ENCODE data around the gene MGLL.

Gene MGLL

DNA sequence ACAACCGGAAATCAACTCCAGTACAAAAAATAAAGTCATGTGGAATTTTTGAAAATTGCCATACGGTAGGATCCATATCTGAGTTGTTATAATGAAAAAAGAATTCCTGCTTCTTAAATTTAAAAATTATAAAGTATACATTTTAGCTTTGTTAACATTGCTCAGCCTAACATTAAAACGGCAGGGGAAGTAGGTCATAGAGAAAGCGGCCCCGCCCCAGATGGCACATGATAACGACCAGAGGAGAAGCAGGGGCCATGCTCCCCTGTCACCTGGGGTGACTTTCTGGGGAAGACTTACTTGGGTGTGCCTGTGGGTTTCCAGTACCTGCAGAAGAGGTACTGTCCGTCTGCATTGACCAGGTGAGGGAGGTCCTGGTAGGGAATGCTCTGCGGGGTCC lies 921 bp downstream of the MGLL start:
- Histone ChIP-seq H3K9ac (ENCODE audit: low read length) (peak overlapping the region; percentile 91), H3K27ac (ENCODE audit: low read length) (peak overlapping the region; percentile 85), H3K4me1 (ENCODE audit: low read length) (peaks cover 37% of the 10 kb centered on the region), H3K36me3 (replicated peaks; ENCODE audit: low read depth, low read length) (peaks cover 40% of the 10 kb centered on the region), H3K79me2 (ENCODE audit: low read length) (peaks cover 62% of the 10 kb centered on the region), H2AFZ (ENCODE audit: low read depth, low read length) (no peak overlapping the region), H3K9me3 (ENCODE audit: insufficient read depth, low read length) (no peaks in the 10 kb centered on the region), H3K4me3 (ENCODE audit: low read length) (peak overlapping the region; percentile 83), H3K4me2 (ENCODE audit: low read length) (peak overlapping the region; percentile 96), H4K20me1 (ENCODE audit: insufficient read depth, low read length) (no peaks in the 10 kb centered on the region), H3K27me3 (ENCODE audit: low read depth, low read length) (no peaks in the 10 kb centered on the region)
- TF ChIP-seq, protein P1, sequence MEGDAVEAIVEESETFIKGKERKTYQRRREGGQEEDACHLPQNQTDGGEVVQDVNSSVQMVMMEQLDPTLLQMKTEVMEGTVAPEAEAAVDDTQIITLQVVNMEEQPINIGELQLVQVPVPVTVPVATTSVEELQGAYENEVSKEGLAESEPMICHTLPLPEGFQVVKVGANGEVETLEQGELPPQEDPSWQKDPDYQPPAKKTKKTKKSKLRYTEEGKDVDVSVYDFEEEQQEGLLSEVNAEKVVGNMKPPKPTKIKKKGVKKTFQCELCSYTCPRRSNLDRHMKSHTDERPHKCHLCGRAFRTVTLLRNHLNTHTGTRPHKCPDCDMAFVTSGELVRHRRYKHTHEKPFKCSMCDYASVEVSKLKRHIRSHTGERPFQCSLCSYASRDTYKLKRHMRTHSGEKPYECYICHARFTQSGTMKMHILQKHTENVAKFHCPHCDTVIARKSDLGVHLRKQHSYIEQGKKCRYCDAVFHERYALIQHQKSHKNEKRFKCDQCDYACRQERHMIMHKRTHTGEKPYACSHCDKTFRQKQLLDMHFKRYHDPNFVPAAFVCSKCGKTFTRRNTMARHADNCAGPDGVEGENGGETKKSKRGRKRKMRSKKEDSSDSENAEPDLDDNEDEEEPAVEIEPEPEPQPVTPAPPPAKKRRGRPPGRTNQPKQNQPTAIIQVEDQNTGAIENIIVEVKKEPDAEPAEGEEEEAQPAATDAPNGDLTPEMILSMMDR (IDR thresholded peaks at IDR 0.05; ENCODE audit: low read depth, low read length), result no peak
- TF ChIP-seq EZH2phosphoT487 (IDR thresholded peaks at IDR 0.05; ENCODE audit: low read depth), result no peak

DNA sequence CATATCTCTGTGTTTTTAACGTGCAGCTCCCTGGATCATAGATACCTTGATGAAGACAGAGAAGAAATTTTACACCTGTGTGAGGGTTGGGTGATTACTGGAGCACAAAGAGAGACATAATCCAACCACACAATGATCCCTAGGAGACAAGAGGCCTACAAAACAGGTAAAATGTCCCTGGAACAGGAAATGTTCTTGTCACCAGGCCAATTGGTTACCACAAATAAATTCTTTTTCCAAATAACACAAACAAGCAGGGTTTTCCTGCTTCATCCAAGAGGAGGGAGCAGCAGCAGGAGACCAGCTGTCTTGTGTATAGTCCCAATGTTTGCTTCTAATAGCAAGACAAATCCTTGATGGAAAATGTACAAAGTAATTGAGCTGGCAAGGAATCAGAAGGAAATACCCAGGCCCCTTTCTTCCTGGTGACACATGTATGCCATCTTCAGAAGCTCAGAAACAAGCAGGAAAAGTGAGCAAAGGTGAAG lies 1.4 kb downstream of the MGLL start:
- Histone ChIP-seq H3K36me3 (replicated peaks; ENCODE audit: low read depth, low read length) (peaks cover 45% of the 10 kb centered on the region), H3K4me1 (ENCODE audit: low read length) (peaks cover 37% of the 10 kb centered on the region), H3K27me3 (ENCODE audit: low read depth, low read length) (no peaks in the 10 kb centered on the region), H3K9me3 (ENCODE audit: insufficient read depth, low read length) (no peaks in the 10 kb centered on the region), H3K27ac (ENCODE audit: low read length) (peak overlapping the region; percentile 85), H2AFZ (ENCODE audit: low read depth, low read length) (no peak overlapping the region), H3K4me3 (ENCODE audit: low read length) (peak overlapping the region; percentile 83), H3K4me2 (ENCODE audit: low read length) (peak overlapping the region; percentile 96), H3K79me2 (ENCODE audit: low read length) (peaks cover 68% of the 10 kb centered on the region), H4K20me1 (ENCODE audit: insufficient read depth, low read length) (no peaks in the 10 kb centered on the region), H3K9ac (ENCODE audit: low read length) (peak overlapping the region; percentile 91)
- TF ChIP-seq, protein P1 (IDR thresholded peaks at IDR 0.05; ENCODE audit: low read depth, low read length), result no peak
- no peak for TF ChIP-seq EZH2phosphoT487 (IDR thresholded peaks at IDR 0.05; ENCODE audit: low read depth)

DNA sequence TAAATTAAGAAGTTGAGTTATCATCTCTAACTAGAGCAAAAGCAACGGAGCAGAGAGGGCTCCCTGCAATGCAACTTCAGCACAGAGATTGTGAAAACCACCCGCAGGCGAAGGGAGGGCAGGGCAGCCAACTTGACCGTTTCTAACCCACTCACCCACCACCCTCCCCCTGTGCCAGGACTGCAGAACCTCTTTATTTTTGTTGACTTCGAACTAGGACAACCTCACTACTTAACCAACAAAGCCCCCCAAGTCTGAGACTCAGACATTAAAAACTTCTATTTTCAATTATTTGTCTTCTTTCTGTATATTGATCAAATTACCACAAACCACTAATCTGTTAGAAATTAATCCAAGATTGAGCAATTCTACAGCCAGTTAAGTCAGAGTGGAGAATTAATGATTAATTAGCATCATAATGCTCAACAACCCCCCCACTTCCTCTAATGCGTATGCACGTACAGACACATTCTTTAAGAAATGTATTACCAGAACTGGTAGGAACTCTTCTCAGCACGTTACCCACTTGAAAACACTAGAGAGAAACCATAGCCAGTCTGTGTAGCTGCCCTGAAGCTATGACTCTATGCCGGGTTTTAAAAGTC lies 2.0 kb downstream of the MGLL start:
- Histone ChIP-seq H3K27me3 (ENCODE audit: low read depth, low read length) (no peaks in the 10 kb centered on the region), H3K4me3 (ENCODE audit: low read length) (peak overlapping the region; percentile 83), H2AFZ (ENCODE audit: low read depth, low read length) (no peak overlapping the region), H3K4me1 (ENCODE audit: low read length) (peaks cover 37% of the 10 kb centered on the region), H3K9ac (ENCODE audit: low read length) (peak overlapping the region; percentile 91), H3K27ac (ENCODE audit: low read length) (peak overlapping the region; percentile 85), H3K4me2 (ENCODE audit: low read length) (peak overlapping the region; percentile 96), H4K20me1 (ENCODE audit: insufficient read depth, low read length) (no peaks in the 10 kb centered on the region), H3K79me2 (ENCODE audit: low read length) (peaks cover 73% of the 10 kb centered on the region), H3K36me3 (replicated peaks; ENCODE audit: low read depth, low read length) (peaks cover 50% of the 10 kb centered on the region), H3K9me3 (ENCODE audit: insufficient read depth, low read length) (no peaks in the 10 kb centered on the region)
- no peak for TF ChIP-seq EZH2phosphoT487 (IDR thresholded peaks at IDR 0.05; ENCODE audit: low read depth)
- TF ChIP-seq, protein P1 (IDR thresholded peaks at IDR 0.05; ENCODE audit: low read depth, low read length), result no peak

DNA sequence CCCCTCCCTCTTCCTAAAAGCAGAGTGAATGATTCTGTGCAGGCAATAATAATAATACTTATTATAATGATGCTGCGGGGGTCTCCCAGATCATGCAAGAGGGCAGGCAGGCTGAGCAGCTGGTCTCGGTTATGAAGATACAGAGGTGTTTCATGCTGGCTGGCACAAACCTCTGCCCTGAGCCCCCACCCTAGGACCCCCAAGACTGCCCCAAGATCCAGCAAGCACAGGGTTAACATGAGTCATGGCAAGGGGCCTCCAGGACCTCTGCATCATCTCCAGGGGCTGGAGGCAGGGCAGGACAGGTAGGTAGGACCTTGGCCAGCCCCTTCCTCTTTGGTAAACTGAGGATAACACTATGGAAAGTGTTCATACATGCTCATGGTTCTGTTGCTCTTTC lies 2.7 kb downstream of the MGLL start:
- peak overlapping the region; percentile 91 for H3K9ac ChIP-seq (ENCODE audit: low read length)
- peaks cover 57% of the 10 kb centered on the region for H3K36me3 ChIP-seq (replicated peaks; ENCODE audit: low read depth, low read length)
- no peaks in the 10 kb centered on the region for H3K9me3 ChIP-seq (ENCODE audit: insufficient read depth, low read length)
- no peak overlapping the region for H2AFZ ChIP-seq (ENCODE audit: low read depth, low read length)
- H3K4me2 ChIP-seq (ENCODE audit: low read length), result peak overlapping the region; percentile 96
- H3K27me3 ChIP-seq (ENCODE audit: low read depth, low read length), result no peaks in the 10 kb centered on the region
- peak overlapping the region; percentile 83 for H3K4me3 ChIP-seq (ENCODE audit: low read length)
- peaks cover 37% of the 10 kb centered on the region for H3K4me1 ChIP-seq (ENCODE audit: low read length)
- TF ChIP-seq, protein P1 (IDR thresholded peaks at IDR 0.05; ENCODE audit: low read depth, low read length), result no peak
- TF ChIP-seq EZH2phosphoT487 (IDR thresholded peaks at IDR 0.05; ENCODE audit: low read depth), result no peak
- H4K20me1 ChIP-seq (ENCODE audit: insufficient read depth, low read length), result no peaks in the 10 kb centered on the region
- H3K79me2 ChIP-seq (ENCODE audit: low read length), result peaks cover 75% of the 10 kb centered on the region
- H3K27ac ChIP-seq (ENCODE audit: low read length), result peak overlapping the region; percentile 85; the same call in 1 of the 2 replicates

Measured in OCI-LY3 (cell line).